ENCODE data around the gene VWA5A. TPM values are rescaled to one million over a fixed set of nuclear protein-coding genes. Genes with fewer than 3 reads are reported as not detected.

VWA5A gene
- polyA plus RNA-seq, 1 of the 3 experiments (the other 2 are of a cell fraction), result 7.6 TPM

DNA sequence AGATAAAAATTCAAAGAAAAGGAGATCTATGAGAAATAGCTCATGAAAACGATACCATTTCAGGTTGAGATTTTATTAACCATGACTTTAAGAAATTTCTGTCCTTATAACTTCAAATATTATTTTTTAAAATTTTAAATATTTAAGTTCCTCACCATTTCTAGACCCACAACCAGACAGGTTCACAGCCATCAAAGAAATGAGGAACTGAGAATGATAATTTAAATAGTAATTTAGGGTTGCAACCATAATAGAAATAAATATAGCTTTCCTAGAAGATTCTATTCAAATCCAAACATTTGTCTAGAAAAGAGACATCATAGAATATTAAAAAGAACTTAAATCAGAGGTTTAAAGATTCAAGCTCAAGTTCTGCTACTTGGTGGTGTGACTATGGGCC, 5.9 kb upstream of the VWA5A start:
- Histone ChIP-seq H3K27me3 (ENCODE audit: insufficient read depth) (peaks cover 3% of the 10 kb centered on the region; the same call in 1 of the 2 replicates), H3K4me3 (ENCODE audit: low read depth in 2 of 2, low read length in 1 of 2) (no peak overlapping the region), H2AFZ (ENCODE audit: low read depth) (no peak overlapping the region), H3K9me2 (no peaks in the 10 kb centered on the region), H3K27ac (ENCODE audit: low read depth in 2 of 2, low read length in 1 of 2) (no peak overlapping the region), H3K9me3 (no peaks in the 10 kb centered on the region), H3K36me3 (replicated peaks in 1 of 2; ENCODE audit: control insufficient read depth in 1 of 2, insufficient read depth in 2 of 2, low read length in 1 of 2) (no peaks in the 10 kb centered on the region), H3K79me2 (ENCODE audit: insufficient read depth) (no peaks in the 10 kb centered on the region), H3F3A (replicated peaks; ENCODE audit: insufficient read depth) (no peaks in the 10 kb centered on the region), H4K20me1 (ENCODE audit: insufficient read depth) (no peaks in the 10 kb centered on the region), H3K9ac (no peak overlapping the region), H3K4me1 (ENCODE audit: control insufficient read depth in 1 of 2, insufficient read depth in 2 of 2, low read depth in 1 of 2, low read length in 1 of 2) (no peaks in the 10 kb centered on the region), H3K4me2 (no peak overlapping the region)
- CTCF ChIA-PET, result interaction anchor here (1.2 to 1.3 kb wide), 2 partner anchors 85 to 89 kb away, joined by 3 to 4 read pairs; no protein-coding TSS in a partner anchor
- WGBS (ENCODE audit: low lambda C conversion rate), result 28% methylated on average over 1 of the region's 1 CpG
- POLR2A ChIA-PET, result no interaction called here
- TF ChIP-seq FOXM1 (IDR thresholded peaks at IDR 0.05; ENCODE audit: low read depth) (no peak), FOXJ3 (CRISPR knock-in tag; IDR thresholded peaks at IDR 0.05) (no peak), SMC3 (IDR thresholded peaks at IDR 0.05; ENCODE audit: low read depth, low read length) (no peak), CHD2 (IDR thresholded peaks at IDR 0.05; ENCODE audit: low read length, partially characterized antibody) (no peak)
- TF ChIP-seq, protein P1, sequence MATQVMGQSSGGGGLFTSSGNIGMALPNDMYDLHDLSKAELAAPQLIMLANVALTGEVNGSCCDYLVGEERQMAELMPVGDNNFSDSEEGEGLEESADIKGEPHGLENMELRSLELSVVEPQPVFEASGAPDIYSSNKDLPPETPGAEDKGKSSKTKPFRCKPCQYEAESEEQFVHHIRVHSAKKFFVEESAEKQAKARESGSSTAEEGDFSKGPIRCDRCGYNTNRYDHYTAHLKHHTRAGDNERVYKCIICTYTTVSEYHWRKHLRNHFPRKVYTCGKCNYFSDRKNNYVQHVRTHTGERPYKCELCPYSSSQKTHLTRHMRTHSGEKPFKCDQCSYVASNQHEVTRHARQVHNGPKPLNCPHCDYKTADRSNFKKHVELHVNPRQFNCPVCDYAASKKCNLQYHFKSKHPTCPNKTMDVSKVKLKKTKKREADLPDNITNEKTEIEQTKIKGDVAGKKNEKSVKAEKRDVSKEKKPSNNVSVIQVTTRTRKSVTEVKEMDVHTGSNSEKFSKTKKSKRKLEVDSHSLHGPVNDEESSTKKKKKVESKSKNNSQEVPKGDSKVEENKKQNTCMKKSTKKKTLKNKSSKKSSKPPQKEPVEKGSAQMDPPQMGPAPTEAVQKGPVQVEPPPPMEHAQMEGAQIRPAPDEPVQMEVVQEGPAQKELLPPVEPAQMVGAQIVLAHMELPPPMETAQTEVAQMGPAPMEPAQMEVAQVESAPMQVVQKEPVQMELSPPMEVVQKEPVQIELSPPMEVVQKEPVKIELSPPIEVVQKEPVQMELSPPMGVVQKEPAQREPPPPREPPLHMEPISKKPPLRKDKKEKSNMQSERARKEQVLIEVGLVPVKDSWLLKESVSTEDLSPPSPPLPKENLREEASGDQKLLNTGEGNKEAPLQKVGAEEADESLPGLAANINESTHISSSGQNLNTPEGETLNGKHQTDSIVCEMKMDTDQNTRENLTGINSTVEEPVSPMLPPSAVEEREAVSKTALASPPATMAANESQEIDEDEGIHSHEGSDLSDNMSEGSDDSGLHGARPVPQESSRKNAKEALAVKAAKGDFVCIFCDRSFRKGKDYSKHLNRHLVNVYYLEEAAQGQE (IDR thresholded peaks at IDR 0.05; ENCODE audit: low read depth, low read length), result no peak
- DNase-seq, result no peak

DNA sequence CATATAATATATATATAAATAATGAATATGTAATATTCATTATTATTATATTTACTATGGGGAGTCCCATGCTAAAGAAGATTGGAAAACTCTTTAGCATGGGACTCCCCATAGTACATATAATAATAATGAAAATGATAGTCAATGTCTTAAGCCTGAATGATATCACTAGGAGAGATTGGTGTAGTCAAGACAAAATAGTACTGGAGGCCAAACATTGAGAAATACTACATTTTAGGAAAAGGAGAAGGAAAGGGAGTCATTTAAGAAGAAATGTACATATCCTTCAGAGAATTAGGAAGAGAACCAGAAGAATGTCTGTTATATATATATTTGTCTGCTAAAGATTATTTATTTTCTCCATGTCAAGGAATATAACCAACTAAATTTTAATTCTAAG, 5.0 kb upstream of the VWA5A start:
- H3K79me2 ChIP-seq (ENCODE audit: insufficient read depth), result no peaks in the 10 kb centered on the region
- no peak for TF ChIP-seq POLR2AphosphoS5 (IDR thresholded peaks at IDR 0.05; ENCODE audit: low read depth, low read length)
- no peak for TF ChIP-seq EZH2phosphoT487 (IDR thresholded peaks at IDR 0.05; ENCODE audit: borderline replicate concordance, low read depth)
- TF ChIP-seq TCF12 (IDR thresholded peaks at IDR 0.05), result no peak
- TF ChIP-seq MEF2A (IDR thresholded peaks at IDR 0.05; ENCODE audit: borderline replicate concordance, low read depth), result no peak
- no peak for TF ChIP-seq MAX (IDR thresholded peaks at IDR 0.05; ENCODE audit: low read depth)
- no peak for TF ChIP-seq RFX5 (IDR thresholded peaks at IDR 0.05; ENCODE audit: low read length)
- TF ChIP-seq TEAD4 (IDR thresholded peaks at IDR 0.05; ENCODE audit: borderline replicate concordance, insufficient read depth), result no peak
- TF ChIP-seq PBX3 (IDR thresholded peaks at IDR 0.05), result no peak
- TF ChIP-seq ZBTB33 (IDR thresholded peaks at IDR 0.05; ENCODE audit: borderline replicate concordance, low read depth), result no peak
- no peak for TF ChIP-seq GATA2 (CRISPR knock-in tag; IDR thresholded peaks at IDR 0.05)
- no peak for TF ChIP-seq CHD2 (IDR thresholded peaks at IDR 0.05; ENCODE audit: low read length, partially characterized antibody)
- TF ChIP-seq, protein P1 (IDR thresholded peaks at IDR 0.05; ENCODE audit: low read depth, low read length), result no peak
- TF ChIP-seq NFIC (IDR thresholded peaks at IDR 0.05; ENCODE audit: borderline replicate concordance), result no peak
- TF ChIP-seq RCOR1 (IDR thresholded peaks at IDR 0.05; ENCODE audit: low read length), result no peak
- ChIA-PET POLR2A (no interaction called here), CTCF (no interaction called here)
- H3K9ac ChIP-seq, result no peak overlapping the region
- H3F3A ChIP-seq (replicated peaks; ENCODE audit: insufficient read depth), result no peaks in the 10 kb centered on the region
- no peak for DNase-seq
- no peak overlapping the region for H3K4me3 ChIP-seq (ENCODE audit: low read depth in 2 of 2, low read length in 1 of 2)
- H3K9me3 ChIP-seq, result no peaks in the 10 kb centered on the region
- H3K27ac ChIP-seq (ENCODE audit: low read depth in 2 of 2, low read length in 1 of 2), result no peak overlapping the region
- no peak overlapping the region for H3K4me2 ChIP-seq
- H3K9me2 ChIP-seq, result no peaks in the 10 kb centered on the region
- no peaks in the 10 kb centered on the region for H3K36me3 ChIP-seq (replicated peaks in 1 of 2; ENCODE audit: control insufficient read depth in 1 of 2, insufficient read depth in 2 of 2, low read length in 1 of 2)
- H2AFZ ChIP-seq (ENCODE audit: low read depth), result no peak overlapping the region
- no peaks in the 10 kb centered on the region for H4K20me1 ChIP-seq (ENCODE audit: insufficient read depth)
- no peaks in the 10 kb centered on the region; the same call in 1 of the 2 replicates for H3K27me3 ChIP-seq (ENCODE audit: insufficient read depth)
- H3K4me1 ChIP-seq (ENCODE audit: control insufficient read depth in 1 of 2, insufficient read depth in 2 of 2, low read depth in 1 of 2, low read length in 1 of 2), result peaks cover 0 to 3% of the 10 kb centered on the region in 2 experiments; a peak in 2 of 4 replicates

Data from SK-N-SH (cell line).